ENCODE results near the gene SCN5A.

Gene SCN5A

GRCh38 chr3:38555926-38556325 lies 93.6 kb downstream of the SCN5A start:
- DNase-seq = no peak

GRCh38 chr3:38555149-38555840 lies 94.2 kb downstream of the SCN5A start:
- DNase-seq = no peak

GRCh38 chr3:38554127-38554827 lies 95.2 kb downstream of the SCN5A start:
- no peak for DNase-seq

- no peak for DNase-seq
Observed at GRCh38 chr3:38553071-38553470, 96.4 kb downstream of the SCN5A start.

- DNase-seq = no peak
Observed at GRCh38 chr3:38552364-38552763, 97.1 kb downstream of the SCN5A start.

GRCh38 chr3:38551026-38551832 lies 98.3 kb downstream of the SCN5A start:
- no peak for DNase-seq

- DNase-seq = no peak
Observed at GRCh38 chr3:38549957-38550840, 99.3 kb downstream of the SCN5A start.

- DNase-seq = no peak
Observed at GRCh38 chr3:38549486-38549885, 100.0 kb downstream of the SCN5A start.

- no peak for DNase-seq
Observed at GRCh38 chr3:38549082-38549481, 100.4 kb downstream of the SCN5A start.

GRCh38 chr3:38548154-38548931 lies 101.1 kb downstream of the SCN5A start:
- no peak for DNase-seq

GRCh38 chr3:38545983-38546382 lies 103.5 kb downstream of the SCN5A start:
- no peak for DNase-seq

- no peak for DNase-seq
Observed at GRCh38 chr3:38545550-38545949, 103.9 kb downstream of the SCN5A start.

GRCh38 chr3:38544926-38545325 lies 104.6 kb downstream of the SCN5A start:
- DNase-seq = no peak

- no peak for DNase-seq
Observed at GRCh38 chr3:38543586-38543985, 105.9 kb downstream of the SCN5A start.

- DNase-seq = no peak
Observed at GRCh38 chr3:38542401-38543298, 106.8 kb downstream of the SCN5A start.

- DNase-seq = no peak
Observed at GRCh38 chr3:38541806-38542205, 107.7 kb downstream of the SCN5A start.

GRCh38 chr3:38538773-38539353 lies 110.6 kb downstream of the SCN5A start:
- DNase-seq = no peak

- DNase-seq = no peak
Observed at GRCh38 chr3:38536671-38537070, 112.8 kb downstream of the SCN5A start.

- DNase-seq = no peak
Observed at GRCh38 chr3:38534604-38535003, 114.9 kb downstream of the SCN5A start.

- DNase-seq = no peak
Observed at GRCh38 chr3:38534180-38534579, 115.3 kb downstream of the SCN5A start.
